ENCODE data around the gene UBE2D2. TPM values are rescaled to one million over a fixed set of nuclear protein-coding genes. Genes with fewer than 3 reads are reported as not detected.

UBE2D2 gene
- total RNA-seq, 1 donor from 2014 or later: 58.7 TPM

DNA sequence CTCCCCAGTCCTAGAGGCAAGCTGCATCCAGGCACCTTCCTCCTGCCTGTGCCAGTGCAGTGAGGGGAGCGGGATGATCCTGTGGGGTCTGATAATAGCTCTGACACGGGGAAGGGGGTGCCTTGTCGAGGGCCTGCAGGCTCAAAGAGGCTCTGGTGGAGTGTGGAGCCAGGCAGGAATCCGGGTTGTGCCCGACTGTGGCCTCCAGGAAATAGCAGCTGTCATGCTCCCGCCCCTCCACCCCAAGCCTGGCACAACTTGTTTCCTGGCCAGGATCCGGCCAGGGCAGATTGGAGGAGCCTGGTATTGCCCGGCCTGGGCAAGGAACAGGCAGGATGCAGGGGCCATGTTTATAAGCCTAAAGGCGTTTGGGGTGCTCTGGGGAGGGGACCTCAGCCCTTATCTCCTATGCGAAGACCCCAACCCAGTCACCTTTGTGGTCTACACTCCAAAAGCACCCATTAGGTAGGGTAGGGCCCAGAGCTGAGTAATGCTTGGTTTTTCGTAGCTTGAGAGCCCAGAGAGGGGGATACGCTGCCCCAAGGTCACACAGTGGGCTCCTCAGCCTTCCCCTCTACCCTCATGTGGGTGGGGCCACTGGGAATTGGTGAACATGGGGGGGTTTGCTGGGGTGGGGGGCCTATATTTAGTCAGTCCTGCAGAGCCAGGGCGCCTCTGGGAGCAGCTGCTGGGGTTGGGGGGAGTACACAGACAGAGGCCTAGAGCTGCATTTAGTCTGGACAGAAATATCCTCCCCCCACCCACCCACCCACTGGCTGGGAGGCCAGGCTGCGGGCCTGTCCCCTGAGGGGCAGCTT, 99.2 kb downstream of the UBE2D2 start:
- peak in 1 of 2 donors; percentile 46 for DNase-seq (ENCODE audit: low read depth in 2 of 2)

DNA sequence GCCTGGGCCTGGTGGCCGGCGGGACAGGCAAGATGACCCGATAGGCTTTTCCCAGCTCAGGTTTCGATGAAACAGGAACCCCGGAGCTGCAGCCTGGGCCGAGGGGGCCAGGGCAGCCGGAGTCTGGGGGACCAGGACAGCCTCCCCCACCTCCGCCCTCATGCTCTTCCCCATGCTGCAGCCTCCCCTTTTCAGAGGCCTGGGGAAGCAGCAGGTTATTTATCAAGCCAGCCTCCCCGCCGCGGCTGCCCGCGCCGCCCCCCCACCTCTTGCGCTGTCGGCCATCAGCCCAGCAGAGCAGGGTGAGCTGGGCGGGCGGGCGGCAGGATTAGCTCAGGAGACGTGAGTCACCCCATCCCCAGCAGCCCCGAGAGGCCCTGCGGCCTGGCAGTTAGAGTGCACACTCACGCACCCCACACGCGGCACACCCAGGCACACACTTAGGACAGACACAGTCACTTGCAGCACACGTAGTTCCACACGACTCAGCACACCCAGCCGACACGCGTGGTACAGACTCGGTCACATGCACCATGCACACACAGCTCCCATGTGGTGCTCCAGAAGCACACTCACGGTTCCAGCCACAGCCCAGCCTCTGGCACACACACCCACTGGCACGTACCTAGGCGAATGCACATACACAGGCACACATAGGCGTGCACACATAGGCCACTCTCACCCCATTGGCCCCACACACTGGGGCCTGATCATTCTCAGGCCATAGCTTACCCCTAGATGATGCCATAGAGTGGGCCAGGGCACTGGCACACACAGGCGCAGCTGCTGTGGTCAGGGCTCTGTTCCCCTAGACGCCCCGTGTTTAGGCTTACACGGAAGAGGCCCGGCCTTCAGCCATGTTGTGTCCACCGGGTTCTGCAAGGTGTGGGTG, 100.0 kb downstream of the UBE2D2 start:
- peak; percentile 47 to 89 for DNase-seq (ENCODE audit: low read depth in 2 of 2)

DNA sequence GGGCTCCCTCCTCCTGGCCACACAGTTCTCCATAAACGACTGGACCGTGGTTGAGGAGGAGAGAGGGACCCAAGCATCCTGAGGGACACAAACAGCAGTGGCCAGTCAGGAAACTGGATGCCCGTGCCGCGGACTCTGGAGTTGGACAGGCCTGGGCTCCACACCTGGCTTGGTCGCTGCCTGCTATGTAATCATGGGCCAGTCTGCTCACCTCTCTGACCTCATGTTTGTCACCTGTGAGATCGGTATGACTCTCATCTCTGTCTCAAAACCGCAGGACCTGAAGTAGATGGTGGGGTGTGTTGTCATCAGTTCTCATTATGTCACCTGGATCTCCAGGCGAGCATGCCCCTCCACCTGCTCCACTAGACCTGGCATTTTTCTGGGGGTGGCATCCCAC, 101.5 kb downstream of the UBE2D2 start:
- no peak for DNase-seq (ENCODE audit: low read depth in 2 of 2)

DNA sequence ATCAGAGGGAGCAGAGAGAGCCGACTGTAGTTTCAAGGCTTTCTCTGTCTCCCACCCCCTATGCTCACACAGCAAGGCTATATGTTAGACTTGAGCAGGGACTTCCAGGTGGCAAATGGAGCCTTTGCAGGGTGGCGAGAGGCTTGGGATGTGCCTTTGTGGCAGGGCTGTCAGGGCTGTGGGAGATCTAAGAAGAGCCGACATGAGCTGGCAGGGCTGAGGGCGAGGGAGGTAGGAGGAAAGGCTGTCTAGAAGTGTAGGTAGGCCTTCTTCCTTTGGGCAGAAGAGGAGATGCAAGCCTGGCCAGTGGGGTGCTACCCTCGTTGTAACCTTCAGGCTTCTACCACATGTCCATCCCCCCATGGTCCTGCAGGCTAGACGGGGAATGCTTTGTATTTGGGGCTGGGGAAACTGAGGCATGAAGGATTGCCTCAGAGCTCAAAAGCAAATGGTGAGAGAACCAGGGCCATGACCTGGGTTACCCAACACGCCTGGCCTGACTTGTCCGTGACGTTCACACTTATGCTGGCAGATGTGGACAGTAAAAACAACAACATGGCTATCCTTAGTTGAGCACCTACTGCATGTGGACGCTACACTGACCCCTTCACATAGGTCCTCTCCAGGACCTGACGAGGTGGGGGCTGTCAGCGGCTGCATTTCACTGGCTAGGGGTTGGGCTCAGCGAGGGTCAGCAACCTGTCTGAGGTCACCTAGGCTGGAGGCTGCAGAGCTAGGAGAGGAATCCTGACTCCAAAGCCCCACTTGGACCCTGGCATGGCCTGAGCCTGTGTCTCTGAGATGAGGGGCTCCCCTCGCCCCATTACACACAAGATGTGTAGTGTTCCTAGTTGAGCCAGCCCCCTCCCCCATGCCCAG, 102.3 kb downstream of the UBE2D2 start:
- no peak for DNase-seq (ENCODE audit: low read depth in 2 of 2)

DNA sequence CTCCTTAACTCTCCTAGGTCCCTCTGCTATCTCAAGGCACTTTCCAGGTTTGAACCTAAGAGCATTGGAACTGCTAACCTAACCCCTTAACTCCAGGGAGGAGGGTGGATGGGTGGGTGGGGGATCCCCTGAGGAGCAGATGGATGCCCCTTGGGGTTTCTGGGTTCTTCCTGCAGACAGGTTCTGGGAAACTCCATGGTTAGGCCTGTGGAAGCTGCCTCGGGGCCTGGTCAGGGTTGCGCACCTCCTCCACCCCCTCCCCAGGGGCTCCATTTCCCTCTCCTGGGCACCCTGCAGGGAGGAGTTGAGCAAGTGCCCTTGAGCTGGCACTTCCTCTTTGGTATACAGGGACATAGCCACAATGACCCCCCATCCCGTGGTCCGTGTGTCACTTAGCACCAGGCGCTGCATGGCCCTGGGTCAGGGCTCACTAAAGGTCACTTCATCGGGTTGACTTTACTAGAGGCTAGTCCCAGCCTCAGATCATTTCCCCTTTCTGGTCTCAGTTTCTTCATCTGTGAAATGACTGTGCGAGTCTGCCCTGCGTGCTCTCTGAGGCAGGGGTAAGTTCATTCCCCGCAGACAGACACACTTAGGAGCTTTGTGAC, 103.1 kb downstream of the UBE2D2 start:
- no peak for DNase-seq (ENCODE audit: low read depth in 2 of 2)

DNA sequence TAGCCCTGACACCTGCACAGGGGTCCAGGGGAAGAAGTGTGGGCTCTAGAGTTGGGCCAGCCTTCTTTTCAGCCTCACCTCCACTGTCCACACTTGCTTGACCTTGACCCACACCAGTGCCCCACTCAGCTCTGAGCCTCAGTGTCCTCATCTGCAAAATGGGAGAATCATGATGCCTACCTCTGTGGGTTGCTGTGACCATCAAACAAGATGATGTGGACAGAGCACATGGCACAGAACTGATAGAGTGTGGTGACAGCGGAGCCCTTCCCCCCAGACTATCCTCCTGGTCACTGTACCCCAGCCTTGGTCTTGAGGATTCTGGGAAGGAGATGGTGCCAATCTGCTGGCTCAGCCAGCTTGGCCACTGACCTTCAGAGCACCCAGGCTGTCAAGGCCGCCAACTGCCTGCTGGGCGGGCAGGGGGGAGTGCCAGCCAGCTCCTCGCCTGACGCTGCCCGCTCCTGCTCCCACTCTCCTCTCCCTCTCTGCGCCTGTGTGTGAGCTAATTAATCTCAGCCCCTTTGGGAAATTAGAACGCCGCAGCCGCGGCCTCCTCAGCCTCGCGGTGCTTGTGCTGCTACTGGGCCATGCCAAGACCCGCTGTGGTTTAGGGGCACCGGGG, 103.7 kb downstream of the UBE2D2 start:
- no peak for DNase-seq (ENCODE audit: low read depth in 2 of 2)

DNA sequence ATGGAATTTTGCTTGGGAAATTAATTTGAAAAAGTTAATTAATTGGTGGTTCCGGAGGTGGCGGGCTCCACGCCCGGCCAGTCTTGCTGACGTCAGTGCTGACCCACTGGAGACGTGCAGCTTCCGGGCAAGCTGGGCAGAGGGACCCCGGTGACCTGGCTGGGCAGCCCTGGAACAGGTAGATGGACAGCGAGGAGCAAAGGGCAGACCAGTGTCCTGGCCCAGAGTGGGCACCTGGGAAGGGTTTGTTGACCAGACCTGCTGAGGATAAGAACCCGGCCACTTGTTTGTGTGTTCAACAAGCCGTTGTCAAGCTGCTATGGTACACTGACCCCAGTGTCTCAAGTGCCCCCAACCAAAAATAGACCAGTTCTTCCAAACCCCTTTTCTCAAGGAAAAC, 104.5 kb downstream of the UBE2D2 start:
- DNase-seq (ENCODE audit: low read depth in 2 of 2): no peak

DNA sequence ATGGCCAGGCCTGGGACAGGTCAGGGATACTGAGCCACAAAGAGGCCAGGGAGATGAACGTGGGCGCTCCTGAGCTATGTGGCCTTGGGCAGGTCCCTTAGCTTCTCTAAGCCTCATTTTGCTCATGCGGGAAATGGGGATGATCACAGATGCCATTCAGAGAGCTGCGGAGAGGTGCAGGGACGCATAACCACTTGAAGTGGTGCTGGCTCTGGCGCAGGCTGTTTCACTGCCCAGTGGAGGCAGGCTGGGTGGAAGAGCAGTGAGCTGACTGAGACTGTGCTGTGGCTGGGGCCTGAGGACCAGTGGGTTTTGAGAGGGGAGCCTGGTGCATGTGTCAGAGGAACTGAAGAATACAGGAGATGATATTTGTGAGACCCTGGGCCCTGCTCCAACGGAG, 105.4 kb downstream of the UBE2D2 start:
- no peak for DNase-seq (ENCODE audit: low read depth in 2 of 2)

DNA sequence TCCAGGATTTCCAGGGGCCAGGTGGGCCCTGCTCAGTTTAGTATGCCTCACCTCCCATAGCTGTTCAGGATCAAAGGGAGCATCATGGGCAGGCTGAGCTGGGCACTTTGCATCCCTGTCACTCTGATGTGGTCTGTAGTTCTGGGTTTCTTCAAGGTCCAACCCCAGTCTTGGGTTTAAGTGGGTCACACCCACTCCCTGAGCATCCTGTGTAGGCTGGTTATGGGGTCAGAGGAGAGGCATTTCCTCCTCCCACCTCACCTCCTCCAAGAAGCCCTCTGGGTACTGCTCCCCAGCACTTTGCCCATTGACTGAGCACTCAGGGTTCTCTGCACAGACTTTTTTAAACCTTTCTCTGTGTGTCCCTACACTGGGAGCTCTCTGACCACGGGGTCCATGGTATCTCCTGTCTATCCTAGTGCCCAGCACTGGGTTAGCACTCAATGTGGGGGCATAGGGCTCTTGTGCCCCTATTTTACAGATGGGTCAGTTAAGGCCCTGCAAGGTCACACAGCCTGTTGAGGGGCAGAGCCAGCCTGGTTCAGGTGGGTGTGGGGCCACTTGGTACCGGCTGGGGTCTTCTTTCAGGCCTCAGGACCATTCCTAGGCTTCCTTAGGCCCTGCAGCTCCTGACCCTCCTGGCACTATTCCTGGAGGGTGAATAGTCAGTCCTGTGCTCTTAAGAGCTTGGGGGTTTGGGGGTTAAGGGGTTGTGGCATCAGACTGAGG, 106.0 kb downstream of the UBE2D2 start:
- DNase-seq (ENCODE audit: low read depth in 2 of 2): no peak

DNA sequence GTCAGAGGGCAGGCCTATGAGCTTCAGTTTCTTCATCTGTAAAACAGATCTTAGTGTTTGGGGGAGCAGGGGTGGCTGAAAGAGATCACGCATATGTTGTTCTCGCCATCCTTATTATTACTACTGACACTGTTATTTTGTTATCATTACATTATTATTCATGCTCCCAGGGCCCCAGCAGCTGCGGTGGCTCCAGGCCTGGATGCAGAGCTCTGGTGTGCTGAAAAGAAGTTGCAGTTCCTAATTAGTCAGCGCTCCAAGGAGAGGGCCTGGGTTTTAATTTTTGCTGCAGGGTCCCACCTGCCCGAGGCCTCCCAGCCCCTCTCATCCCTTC, 106.6 kb downstream of the UBE2D2 start:
- no peak for DNase-seq (ENCODE audit: low read depth in 2 of 2)

DNA sequence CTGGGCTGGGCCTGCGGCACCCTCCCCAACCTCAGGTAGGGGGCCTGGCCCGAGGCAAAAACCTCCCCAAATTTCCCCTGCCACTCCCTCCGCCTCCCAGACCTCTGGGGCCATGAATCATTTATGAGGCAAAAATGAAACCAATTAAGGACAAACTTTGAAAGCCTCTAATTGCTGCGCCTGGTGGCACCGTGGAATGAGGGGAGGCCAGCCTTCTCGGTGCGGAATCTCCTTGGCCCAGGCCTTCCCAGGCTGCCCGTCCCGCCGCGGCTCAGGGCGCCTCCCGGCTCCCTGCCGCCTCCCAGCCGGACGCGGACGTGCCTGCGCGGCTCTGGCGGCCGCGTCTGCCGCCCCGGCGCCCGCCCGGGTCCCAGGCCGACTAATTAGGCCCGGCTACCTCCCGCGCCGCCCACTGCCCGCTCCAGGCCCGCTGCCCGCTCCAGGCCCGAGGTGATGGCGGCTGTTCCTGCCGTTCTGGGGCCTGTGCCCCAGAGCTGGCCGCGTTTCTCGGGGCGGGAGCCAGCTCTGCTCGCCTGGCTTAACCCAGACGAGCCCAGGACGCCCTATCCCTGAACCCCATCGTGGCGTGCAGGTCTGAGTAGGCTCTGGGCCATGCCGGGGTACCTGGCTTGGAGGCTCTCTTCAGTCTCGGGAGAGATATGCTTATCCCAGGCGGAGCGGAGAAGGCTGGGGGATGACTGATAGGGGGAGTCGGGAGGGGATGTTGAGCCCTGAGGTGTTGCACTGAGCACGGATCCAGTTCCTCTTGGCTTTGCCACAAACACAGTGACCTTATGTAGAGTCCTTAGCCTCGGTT, 107.1 kb downstream of the UBE2D2 start:
- peak; percentile 56 to 57 for DNase-seq (ENCODE audit: low read depth in 2 of 2)

DNA sequence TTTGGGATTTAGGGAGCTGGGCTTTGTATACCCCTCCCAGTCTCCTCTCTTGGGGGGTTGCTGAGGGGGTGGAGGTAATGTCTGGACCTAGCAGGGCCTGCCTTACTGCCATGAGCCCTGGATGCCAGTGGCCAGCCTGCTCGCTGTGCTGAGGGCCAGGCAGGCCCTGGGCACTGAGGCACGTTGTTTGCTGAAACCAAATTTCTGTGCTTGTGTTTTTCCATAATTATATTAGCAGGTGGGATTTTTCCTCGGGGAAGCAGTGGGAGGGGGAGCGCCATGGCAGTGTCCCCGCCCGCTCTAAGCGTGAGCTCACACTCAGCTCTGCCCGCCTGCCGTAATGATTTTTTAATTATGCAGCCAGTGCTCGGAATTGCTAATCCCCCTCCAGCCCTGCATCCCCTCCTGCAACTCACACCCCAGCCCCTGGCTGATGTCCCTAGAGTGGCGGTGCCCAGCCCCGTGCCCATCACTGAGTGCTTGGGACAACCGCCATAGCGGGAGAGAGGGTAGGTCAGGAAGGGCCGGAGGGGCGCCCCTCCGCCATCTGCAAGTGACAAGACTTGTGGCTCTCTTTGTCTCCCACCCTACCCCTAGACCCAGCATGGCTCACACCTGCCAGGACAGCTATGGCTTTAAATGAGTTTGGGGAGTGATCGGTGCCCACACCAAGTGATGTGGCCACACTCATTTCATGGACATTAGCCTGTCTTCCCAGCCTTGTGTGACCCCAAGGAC, 108.0 kb downstream of the UBE2D2 start:
- DNase-seq (ENCODE audit: low read depth in 2 of 2): no peak

DNA sequence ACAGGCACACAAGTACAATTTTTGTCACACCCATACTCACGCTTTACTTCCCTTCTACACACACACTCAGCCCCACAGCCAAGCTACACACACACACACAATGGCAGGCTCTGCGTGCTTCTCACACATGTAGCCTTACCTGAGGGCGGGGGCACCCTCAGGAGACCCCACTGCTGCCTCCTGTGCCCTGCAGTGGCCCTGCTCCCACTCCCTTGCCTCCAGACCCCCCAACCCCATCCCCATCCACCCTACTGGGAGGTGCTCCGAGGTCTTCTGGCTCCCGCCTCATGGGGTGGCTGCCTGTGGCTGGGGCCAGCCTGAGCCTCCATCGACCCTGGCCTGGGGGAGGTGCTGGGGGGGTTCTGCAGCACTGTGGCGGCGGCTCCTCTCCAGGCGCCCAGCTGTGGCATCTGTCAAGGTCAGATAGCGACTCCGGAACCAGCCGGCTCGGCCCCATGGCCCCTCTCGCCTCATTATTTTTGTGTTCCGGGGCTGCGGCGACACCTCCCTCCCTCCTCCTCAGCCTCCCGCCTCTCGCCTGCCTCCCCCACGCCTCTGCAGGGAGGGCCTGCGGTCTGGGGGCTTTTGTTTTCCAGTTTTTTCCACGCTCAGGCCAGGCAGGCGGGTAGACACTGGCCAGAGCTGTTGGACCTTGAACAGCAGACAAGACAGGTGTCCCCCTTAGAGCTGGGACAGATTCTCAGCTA, 108.7 kb downstream of the UBE2D2 start:
- DNase-seq (ENCODE audit: low read depth in 2 of 2): no peak

DNA sequence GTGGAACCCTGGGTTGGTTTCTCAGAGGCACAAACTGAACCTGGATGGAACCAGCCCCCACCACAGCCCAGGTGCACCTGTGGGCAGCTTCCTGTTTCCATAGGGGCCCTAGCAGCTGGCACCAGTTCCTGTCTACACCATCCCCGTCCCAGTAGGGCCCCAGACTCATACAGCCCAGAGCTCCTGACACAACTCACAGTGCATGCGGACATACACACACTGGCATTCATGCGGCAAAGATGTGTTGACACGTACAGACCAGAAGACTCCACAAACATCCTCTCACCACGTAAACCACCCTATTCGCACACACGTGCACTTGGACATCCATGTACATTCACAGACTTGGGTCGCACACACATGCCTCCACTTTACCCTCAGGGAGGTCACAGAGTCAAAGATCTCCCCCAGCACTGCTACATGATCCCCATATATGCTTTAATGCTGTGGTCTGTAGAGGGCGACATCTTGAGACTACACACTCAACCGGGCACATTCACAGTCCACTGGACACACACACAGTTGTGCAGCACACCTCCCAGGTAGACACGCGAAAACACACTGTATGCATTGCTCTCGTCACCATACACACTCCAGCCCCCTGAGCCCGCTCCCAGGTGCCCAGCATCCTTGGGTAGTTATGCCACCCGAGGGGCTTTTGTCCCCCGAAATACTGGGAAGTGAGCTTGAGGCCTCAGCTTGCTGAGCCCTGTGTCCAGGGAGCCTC, 109.4 kb downstream of the UBE2D2 start:
- no peak for DNase-seq (ENCODE audit: low read depth in 2 of 2)

DNA sequence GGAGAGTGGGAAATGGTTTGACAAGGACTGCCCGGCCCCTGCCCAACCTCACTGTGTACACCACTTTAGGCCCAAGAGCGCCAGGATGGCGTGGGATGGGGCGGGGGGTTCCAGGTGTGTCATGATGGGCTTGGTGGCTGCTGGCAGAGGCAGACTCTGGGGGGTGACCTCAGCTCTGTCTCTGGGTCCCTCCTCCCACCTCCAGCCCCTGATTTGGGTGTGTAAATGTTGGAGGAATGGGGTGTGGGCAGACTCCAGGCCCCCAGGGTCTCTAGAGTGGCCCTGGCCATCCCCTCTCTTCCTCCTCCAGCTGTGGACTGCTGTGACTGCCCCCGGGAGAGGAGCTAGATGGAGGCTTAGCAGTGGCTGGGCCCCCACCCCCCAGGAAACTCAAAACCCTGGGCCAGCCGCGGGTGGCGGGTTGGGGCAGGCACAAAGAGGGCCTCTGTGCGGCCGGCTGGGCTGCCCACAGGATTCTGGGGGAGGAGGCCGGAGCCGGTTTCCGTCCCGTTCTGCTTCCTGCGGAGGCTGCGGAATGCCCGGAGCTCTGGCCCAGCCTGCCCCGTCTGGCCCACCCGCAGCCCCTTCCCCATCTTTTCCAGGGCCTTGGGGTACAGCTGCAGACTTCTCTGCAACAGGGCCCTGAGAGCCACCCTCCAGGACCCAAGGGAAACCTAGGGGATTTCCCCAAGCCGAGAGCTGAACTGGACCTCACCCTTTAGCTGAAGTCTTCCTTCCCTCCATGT, 110.1 kb downstream of the UBE2D2 start:
- peak in 1 of 2 donors; percentile 52 for DNase-seq (ENCODE audit: low read depth in 2 of 2)

DNA sequence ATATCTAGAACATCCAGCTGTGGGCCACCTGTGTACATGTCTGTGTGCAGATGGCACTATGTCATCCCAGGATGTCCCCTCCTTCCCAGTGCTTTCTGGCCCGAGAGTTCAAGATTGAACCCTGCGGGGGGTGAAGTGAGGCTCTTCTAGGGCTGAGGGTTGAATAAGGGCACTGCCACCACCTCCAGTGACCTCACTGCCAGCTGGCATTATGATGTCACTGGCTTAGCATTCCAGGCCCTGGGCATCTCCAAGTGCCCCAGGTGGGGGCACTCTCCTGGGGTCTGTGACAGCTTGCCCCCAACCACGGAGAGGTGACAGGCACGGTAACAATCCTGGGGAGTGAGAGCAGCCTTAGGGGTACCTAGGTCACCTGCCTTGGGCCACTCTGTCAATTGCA, 114.1 kb downstream of the UBE2D2 start:
- DNase-seq (ENCODE audit: low read depth in 2 of 2): no peak

DNA sequence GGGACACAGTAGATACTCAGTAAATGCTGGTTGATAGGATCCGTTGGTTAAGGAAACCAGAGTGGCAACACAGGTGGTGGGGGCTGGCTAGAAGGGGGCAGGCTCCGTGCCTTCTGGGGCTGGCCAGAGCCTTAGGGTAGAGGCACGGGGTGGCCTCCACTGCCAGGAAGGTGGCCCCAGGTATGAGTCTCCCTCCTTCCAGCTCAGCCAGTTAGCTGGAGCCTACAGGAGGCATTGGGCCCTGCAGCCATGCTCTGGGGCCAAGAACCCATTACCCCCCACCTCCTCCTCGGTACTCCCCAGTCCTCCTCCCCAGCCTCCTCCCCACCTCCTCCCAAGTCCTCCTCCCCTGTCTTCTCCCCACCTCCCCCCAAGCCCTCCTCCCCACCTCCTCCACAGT, 114.7 kb downstream of the UBE2D2 start:
- no peak for DNase-seq (ENCODE audit: low read depth in 2 of 2)
